Fibroblast of lung (primary cell): ENCODE data around the gene KIF2A. TPM values are rescaled to one million over a fixed set of nuclear protein-coding genes. Genes with fewer than 3 reads are reported as not detected.

ENCODE experiments used
- DNase-seq, 2 donors: peaks; one replicate each; pipeline versions ENCODE4 v3.0.0 to v3.0.0-alpha.2; 2010; ENCODE audit warnings: low read depth in 2 of 2
- H2AFZ ChIP-seq: 2 replicates; pipeline ENCODE4 v1.5.1; 2012; ENCODE audit warnings: low read length, control low read depth, inconsistent platforms
- H3K27ac ChIP-seq: 2 replicates; pipeline ENCODE4 v1.5.1; 2011; ENCODE audit warnings: low read length, control low read depth; ENCODE audit not compliant: insufficient read depth
- H3K27me3 ChIP-seq: 2 replicates; pipeline ENCODE4 v1.5.1; 2011; ENCODE audit warnings: mild to moderate bottlenecking, low read length; ENCODE audit not compliant: control insufficient read depth, insufficient read depth
- H3K36me3 ChIP-seq: 2 replicates; pipeline ENCODE4 v1.5.1; 2011; ENCODE audit warnings: low read length; ENCODE audit not compliant: control insufficient read depth, insufficient read depth
- H3K4me1 ChIP-seq: 2 replicates; pipeline ENCODE4 v1.5.1; 2011; ENCODE audit warnings: low read length; ENCODE audit not compliant: control insufficient read depth, insufficient read depth; ENCODE audit errors: extremely low read depth
- H3K4me2 ChIP-seq: 2 replicates; pipeline ENCODE4 v1.5.1; 2011; ENCODE audit warnings: low read length, control low read depth; ENCODE audit not compliant: insufficient read depth; ENCODE audit errors: extremely low read depth
- H3K4me3 ChIP-seq, 4 experiments: fragments of 200-600 bp in 1 of 4; sonication (generic) in 1 of 4; replicated peaks in 1 of 4; 2 replicates each; pipeline ENCODE4 v1.5.1; 2011 to 2016; ENCODE audit warnings: low read length in 4 of 4, low read depth in 3 of 4, mild to moderate bottlenecking in 3 of 4, control low read depth in 2 of 4, inconsistent platforms in 1 of 4, mixed read lengths in 1 of 4; ENCODE audit not compliant: insufficient read depth in 1 of 4; ENCODE audit errors: control extremely low read depth in 1 of 4
- H3K79me2 ChIP-seq: 2 replicates; pipeline ENCODE4 v1.5.1; 2012; ENCODE audit warnings: mild to moderate bottlenecking, low read length, inconsistent platforms; ENCODE audit not compliant: control insufficient read depth, insufficient read depth
- H3K9ac ChIP-seq: 2 replicates; pipeline ENCODE4 v1.5.1; 2011; ENCODE audit warnings: mild to moderate bottlenecking, low read length, control low read depth; ENCODE audit not compliant: insufficient read depth
- H3K9me3 ChIP-seq: 2 replicates; pipeline ENCODE4 v1.5.1; 2012; ENCODE audit warnings: low read depth, low read length; ENCODE audit not compliant: control insufficient read depth, insufficient read depth
- H4K20me1 ChIP-seq: 2 replicates; pipeline ENCODE4 v1.5.1; 2011; ENCODE audit warnings: low read length; ENCODE audit not compliant: control insufficient read depth, insufficient read depth; ENCODE audit errors: extremely low read depth
- CTCF ChIP-seq, 2 donors: IDR thresholded peaks in 1 of 2; conservative IDR thresholded peaks in 1 of 2; 1 replicate in 1 of 2; 2 replicates in 1 of 2; pipeline ENCODE4 v1.5.1; 2011 to 2012; ENCODE audit warnings: low read length in 2 of 2, control low read depth in 1 of 2, inconsistent platforms in 1 of 2, low read depth in 1 of 2, mild to moderate bottlenecking in 1 of 2
- EZH2 ChIP-seq: IDR thresholded peaks from 2 replicates; pipeline ENCODE4 v1.5.1; 2012; ENCODE audit warnings: low read length, control low read depth, mild to moderate bottlenecking; ENCODE audit errors: missing control alignments
- polyA minus RNA-seq: library from RNA; depleted of rRNA, polyadenylated mRNA; stranded (reverse); fragments of >200 nt; gene quantifications from 2 replicates; pipeline ENCODE4 v1.2.3, GENCODE V29; 2011; ENCODE audit warnings: low replicate concordance
- polyA plus RNA-seq, 2 donors: library from polyadenylated mRNA; depleted of rRNA in 1 of 2; stranded (reverse) in 1 of 2; unstranded in 1 of 2; fragments of >200 nt; gene quantifications; 2 replicates each; pipeline ENCODE4 v1.2.1, GENCODE V29; 2011 to 2012; ENCODE audit warnings: missing spikeins in 1 of 2
- total RNA-seq: library from RNA; depleted of rRNA; stranded (reverse); fragments of >200 nt; gene quantifications from 2 replicates; pipeline ENCODE4 v1.2.1, GENCODE V29; 2014

The KIF2A gene
- total RNA-seq (50.1 and 59.3 TPM in 2 replicates), polyA plus RNA-seq (43.7 and 53.7 TPM in 2 replicates), polyA minus RNA-seq (4.0 and 10.1 TPM in 2 replicates)
- 29.9 and 31.4 TPM in 2 replicates for polyA plus RNA-seq (2012)

GRCh38 chr5:62305715-62306322, at the start of gene KIF2A:
Gene KIF2A (plus strand): TSS chr5:62306206. CDS start chr5:62306473, 267 bp downstream.
- TF ChIP-seq CTCF (conservative IDR thresholded peaks at IDR 0.05 in 1 of 2, IDR thresholded peaks at IDR 0.05 in 1 of 2; ENCODE audit: low read depth in 1 of 2, low read length in 2 of 2) (no peak), EZH2 (no peak)
- Histone ChIP-seq H3K27me3 (no peaks in the 10 kb centered on the region), H4K20me1 (no peaks in the 10 kb centered on the region), H2AFZ (peak within 1 kb of the TSS; percentile 88), H3K4me1 (peaks cover 4% of the 10 kb centered on the region), H3K9ac (peak within 1 kb of the TSS; percentile 86), H3K27ac (peak within 1 kb of the TSS; percentile 88), H3K9me3 (no peaks in the 10 kb centered on the region), H3K79me2 (peaks cover 45% of the 10 kb centered on the region), H3K4me3 (peak within 1 kb of the TSS; percentile 70 to 98 (median 88)), H3K4me2 (peak within 1 kb of the TSS; percentile 90), H3K36me3 (no peaks in the 10 kb centered on the region)
- DNase-seq: peak; percentile 89 to 90

GRCh38 chr5:62257020-62257367, 49.0 kb upstream of the KIF2A start:
- Histone ChIP-seq H3K27me3 (no peaks in the 10 kb centered on the region), H3K4me3 (no peak overlapping the region), H4K20me1 (no peaks in the 10 kb centered on the region), H3K9me3 (no peaks in the 10 kb centered on the region), H3K79me2 (no peaks in the 10 kb centered on the region), H3K4me1 (no peaks in the 10 kb centered on the region), H3K9ac (no peak overlapping the region), H3K4me2 (no peak overlapping the region), H2AFZ (no peak overlapping the region), H3K27ac (no peak overlapping the region), H3K36me3 (no peaks in the 10 kb centered on the region)
- no peak for TF ChIP-seq EZH2
- no peak for DNase-seq

- H3K79me2 ChIP-seq: no peaks in the 10 kb centered on the region
- no peaks in the 10 kb centered on the region for H3K4me1 ChIP-seq
- no peak for TF ChIP-seq CTCF (conservative IDR thresholded peaks at IDR 0.05 in 1 of 2, IDR thresholded peaks at IDR 0.05 in 1 of 2; ENCODE audit: low read depth in 1 of 2, low read length in 2 of 2)
- TF ChIP-seq EZH2: no peak
- no peak overlapping the region for H3K4me2 ChIP-seq
- H3K4me3 ChIP-seq: no peak overlapping the region
- H3K9me3 ChIP-seq: no peaks in the 10 kb centered on the region
- H2AFZ ChIP-seq: no peak overlapping the region
- no peak for DNase-seq
- H3K27ac ChIP-seq: no peak overlapping the region
- H3K36me3 ChIP-seq: no peaks in the 10 kb centered on the region
- no peaks in the 10 kb centered on the region for H4K20me1 ChIP-seq
- H3K27me3 ChIP-seq: no peaks in the 10 kb centered on the region
- no peak overlapping the region for H3K9ac ChIP-seq
Measured at GRCh38 chr5:62258654-62259053, 47.4 kb upstream of the KIF2A start.
